Activated T-cell treated with anti-CD3 and anti-CD28 coated beads for 24 hours (primary cell): ENCODE results near the gene FAM156A.
"Not testable (repeated sequence)": the region's sequence is repeated elsewhere in the genome, so short reads cannot be mapped to it uniquely, and the experiment has no call there.

Experiments used
- DNase-seq: peaks from one replicate; pipeline ENCODE4 v3.0.0-alpha.2; 2020; ENCODE audit warnings: low read depth

The FAM156A gene

DNA sequence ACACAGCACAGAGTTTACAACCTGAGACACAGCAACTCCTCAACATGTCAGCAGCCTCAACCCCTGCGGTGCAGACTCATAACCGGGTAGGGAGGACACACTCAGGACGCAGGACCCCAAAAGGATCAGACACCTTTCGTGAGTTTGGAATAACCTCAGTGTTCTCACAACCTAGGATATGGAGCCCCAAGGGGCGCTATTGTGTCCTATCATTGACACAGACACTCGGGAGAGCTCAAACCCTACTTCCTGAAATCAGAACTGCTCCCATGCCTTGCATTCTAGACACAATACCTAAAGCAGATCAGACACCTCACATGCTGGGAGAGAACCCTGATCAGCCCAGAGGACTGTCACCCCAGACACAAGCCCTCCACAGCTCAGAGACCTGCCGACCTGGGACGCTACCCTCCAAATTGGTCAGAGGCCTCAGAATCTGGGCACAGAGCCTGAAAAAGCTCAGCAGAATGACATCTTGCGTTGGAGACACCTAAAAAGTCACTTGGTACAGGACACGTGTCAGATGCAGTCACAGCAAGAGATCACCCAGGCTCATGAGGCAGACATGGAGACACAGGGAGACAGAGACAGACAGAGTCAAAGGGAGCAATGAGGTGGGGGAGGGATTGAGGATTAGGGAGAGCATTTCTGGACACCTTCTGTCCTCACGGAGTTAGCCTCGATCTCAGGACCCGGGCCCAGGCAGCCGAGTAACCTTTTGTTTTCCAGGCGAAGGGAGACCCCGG is 8.8 kb upstream of the FAM156A start:
- DNase-seq, result not testable (repeated sequence)

DNA sequence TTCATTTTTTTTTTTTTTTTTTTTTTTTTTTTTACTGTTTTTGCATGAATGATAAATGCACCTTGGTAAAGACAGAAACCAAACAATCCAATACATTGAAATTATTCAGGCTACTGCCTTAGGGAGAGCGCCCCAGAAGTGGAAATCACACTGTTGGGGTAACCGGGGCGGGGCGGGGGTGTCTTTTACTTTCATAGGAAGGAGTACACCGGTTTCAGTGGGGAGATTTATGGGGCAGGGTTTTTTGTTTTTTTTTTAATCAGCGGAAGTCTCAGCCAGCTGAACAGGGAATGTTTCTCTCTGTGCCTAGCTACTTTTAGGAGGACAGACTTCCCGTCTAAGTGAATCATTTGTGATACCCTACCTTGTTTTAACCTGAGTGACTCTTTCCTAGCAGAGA is 643 bp upstream of the FAM156A start:
- DNase-seq, result not testable (repeated sequence)

DNA sequence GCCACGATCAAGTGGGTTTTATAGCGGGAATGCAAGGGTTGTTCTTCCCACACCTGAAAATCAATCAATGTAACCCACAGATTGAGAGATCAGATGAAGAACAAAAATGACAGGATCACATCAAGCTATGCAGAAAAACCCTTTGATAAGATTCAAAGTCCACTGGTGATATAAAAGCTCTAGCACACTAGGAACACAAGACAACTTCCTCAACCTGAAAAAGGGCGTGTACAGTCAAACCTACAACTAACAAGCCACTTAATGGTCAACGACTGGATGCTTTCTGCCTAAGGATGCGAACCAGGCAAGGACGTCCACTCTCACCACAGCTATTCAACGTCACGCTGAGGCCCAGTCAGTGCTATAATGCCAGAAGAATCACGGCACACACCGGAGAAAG is 8.4 kb downstream of the FAM156A start:
- not testable (repeated sequence) for DNase-seq

DNA sequence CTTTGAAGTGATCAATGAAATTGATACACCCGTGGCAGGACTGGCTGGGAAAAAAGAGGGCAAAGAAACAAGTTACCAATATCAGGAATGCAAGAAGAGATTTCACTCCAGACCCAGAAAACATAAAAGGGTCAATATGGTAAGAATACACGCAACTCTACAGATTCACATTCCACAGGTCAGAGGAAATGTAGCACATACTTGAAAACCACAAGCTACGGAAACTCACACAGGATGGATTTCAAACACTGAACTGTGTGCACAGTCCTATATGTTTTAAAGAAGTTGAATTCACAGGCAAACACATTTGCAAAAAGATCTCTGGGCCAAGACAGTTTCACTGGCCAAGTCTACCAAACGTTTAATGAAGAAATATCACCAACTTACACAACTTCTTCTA is 9.0 kb downstream of the FAM156A start:
- not testable (repeated sequence) for DNase-seq

DNA sequence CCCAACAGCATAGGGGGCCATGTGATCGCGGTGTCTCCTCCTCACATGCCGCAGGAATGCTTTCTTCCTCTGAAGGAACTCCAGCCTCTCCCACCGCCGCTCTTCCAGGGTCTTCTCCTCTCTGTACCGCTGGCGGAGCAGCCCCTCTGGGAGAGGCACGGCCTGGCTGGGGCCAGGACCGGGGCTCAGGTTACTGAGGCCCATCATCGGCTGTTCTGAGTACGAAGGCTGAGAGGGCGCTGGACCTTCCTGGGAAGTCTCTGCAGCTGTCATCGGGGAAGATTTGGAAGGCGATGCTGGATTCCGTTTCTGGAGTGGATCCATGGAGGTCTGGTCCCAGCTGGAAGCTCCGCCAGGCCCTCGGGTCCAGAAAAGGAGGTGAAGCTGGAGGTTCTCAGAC is 10.1 kb downstream of the FAM156A start:
- DNase-seq, result not testable (repeated sequence)

DNA sequence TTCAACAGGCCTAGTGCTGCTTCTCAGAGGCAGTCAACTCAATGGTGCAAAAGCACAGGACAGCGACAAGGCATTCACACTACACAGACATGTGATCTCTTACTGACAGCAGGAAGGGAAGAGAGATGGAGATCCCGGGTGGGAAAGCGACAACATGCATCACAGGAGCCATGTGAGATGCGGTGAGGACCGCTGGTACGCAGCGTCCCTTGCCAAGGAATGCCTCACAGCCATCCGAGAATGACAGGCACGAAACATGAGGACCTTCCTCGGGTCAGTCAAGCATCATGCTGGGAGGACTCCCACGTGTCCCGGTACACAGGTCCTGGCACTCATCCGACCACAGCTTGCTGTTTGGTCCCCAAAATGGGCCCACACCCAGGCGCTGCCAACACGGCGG is 10.8 kb downstream of the FAM156A start:
- not testable (repeated sequence) for DNase-seq

DNA sequence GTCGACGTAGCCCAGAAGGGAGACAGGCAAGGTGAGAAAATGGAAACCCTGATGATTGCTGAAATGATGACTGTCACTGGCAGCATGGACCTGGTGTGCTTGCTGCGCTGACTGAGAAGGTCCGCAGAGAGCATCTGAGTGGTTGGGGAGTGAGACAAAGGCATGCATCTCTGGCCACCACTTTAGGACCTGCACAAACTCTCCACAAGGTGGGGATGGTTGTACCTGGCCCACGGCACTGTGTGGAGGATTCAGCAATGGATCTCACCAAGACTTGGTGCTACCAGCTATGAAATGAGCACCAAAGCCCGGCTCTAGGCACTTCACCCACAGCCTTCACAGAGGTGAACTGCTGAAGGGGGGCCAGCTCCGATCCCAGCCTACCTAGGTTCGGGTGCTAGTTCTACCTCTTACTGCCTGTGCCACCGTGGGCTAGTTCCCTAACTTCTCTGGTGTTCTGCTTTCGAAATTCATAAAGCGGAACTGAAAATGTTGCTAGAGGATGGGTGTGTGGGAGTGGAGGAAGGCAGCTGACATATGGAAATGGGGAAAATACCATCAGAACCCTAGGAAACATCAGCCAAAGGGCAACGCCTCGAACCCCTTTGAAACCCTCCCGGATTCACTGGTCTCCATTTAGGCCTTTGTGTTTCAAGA is 12.4 kb downstream of the FAM156A start:
- DNase-seq, result not testable (repeated sequence)

DNA sequence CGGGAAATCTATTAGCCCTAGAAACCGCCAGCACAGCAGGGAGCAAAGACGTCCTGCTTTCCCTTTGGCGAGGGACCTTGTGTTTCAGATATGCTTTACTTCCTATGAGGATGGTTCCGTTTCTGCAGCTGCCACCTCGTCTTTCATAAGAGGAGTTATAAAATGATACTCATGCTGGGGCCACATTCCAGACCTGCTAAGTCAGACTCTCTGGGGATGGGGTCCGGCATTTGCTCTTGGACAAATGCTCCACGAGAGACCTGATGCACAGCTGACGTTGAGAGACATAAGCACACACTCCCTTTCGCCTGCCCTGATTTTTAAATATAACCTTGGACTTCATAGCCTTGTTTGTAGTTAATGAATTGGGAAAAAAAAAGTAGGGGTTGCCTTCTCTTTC is 16.6 kb downstream of the FAM156A start:
- not testable (repeated sequence) for DNase-seq

DNA sequence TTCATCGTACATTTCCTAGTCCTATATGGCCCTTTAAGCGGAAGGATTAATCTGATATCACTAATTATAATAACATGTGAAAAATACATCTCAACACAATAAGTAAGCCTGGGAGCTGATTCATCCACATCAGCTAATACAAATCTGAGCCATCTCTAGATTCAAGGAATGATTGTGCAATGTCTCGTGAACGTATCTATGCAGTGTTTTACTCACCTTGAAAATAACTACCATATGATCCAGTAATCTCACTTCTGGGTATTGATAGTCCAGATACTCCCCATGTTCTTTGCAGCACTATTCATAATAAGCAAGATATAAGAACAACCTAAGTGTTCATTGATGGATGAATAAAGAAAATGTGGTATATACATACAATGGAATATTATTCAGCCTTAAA is 17.6 kb downstream of the FAM156A start:
- DNase-seq, result not testable (repeated sequence)

DNA sequence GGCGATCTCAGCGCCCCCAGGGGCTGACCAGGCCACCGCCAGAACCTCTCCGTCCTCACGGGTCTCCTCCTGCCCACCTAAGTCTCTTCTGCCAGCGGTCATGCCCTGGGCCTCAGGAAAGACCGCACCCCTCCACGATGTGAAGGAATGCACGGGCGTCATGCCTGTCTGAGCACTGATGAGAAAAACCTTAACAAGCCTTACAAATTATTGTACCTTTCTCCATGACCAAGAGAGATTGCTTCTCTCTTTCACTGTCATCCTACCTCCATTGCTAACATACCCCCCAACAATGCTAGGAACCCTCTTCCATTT is 22.9 kb downstream of the FAM156A start:
- not testable (repeated sequence) for DNase-seq

DNA sequence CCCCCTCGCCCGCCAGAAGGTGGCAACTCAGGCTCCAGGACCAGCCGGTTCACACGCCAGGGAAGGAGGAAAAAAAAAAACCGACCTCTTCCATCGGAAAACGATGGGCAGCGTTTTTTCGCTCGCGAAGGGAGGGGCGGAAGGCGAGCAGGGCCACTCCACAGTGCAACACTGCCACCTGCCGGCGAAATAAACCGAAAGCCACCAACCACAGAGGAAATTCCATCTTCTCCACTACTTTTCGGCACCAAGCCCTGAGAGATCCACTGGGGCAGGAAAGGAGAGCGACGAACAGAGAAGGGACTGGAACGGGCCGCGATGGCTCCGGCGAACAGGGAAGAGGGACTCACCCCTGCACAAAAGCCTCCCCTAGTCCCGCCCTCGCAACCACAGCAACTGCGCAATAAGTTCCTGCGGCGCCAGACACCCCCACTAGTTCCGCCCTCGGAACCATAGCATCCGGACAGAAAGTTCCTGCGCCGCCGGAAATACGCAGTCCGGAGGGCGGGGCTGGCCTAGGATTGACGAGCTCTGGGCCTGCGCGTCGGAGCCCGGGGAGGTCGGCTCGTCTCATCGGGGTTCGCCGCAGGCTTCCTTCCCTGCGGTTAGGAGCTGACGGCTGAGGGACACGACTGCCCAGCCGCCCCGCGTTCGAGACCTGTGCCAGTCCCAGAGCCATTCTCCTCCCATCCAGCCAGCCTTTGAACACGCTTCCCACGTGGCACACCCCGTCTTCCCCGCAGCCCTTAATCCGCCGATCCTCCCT is 23.4 kb downstream of the FAM156A start:
- DNase-seq, result peak; percentile 83

DNA sequence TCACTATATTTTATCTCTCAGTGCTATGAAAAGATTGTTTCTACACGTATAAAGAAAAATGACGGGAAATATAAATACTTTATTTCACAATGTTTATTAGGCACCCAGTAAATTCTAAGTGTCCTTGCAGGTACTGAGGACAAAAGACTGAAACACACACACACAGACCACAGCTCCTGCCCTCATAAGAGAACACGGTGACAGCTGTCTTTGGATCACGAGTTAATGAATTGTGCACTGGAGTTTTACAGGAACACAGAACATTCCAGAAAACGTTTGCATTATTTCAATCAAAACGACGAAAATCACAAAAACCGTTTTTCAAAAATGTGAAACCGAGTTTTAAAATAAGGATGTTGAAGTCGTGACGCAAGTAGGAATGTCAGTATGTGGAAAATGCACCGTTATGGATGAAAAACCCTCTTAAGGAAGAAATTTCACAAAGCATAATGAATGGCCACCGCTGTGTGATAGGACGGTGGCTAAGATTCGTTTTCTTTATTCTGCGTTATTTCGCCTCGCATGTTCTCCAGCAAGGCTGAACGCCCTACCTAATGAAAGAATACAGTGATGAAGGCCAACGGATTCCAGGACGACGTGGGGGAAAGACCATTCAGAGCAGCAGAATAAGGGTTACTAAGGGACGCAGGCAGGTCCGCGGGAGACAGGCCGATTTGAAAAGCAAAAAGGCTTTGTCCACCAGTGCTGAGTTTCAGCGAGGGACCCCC is 24.2 kb downstream of the FAM156A start:
- DNase-seq, result no peak

DNA sequence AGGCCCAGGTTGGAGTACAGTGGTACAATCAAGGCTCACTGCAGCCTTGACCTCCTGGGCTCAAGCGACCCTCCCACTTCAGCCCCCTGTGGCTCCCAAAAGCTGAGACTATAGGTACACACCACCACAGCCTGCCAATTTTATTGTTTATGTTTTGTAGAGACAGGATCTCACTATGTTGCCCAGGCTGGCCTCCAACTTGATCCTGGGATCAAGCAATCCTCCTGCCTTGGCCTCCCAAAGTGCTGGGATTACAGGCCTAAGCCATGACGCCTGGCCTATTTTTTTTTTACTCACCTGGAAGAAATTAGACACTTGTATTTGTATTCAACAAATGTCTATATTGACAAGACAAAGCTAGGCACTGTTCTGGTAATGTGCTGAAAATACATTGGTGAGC is 25.1 kb downstream of the FAM156A start:
- DNase-seq, result no peak

DNA sequence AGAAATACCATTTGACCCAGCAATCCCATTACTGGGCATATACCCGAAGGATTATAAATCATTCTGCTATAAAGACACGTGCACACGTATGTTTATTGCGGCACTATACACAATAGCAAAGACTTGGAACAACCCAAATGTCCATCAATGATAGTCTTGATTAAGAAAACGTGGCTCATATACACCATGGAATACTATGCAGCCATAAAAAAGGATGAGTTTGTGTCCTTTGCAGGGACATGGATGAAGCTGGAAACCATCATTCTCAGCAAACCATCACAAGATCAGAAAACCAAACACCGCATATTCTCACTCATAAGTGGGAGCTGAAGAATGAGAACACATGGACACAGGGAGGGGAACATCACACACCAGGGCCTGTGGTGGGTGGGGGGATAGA is 28.1 kb downstream of the FAM156A start:
- not testable (repeated sequence) for DNase-seq

DNA sequence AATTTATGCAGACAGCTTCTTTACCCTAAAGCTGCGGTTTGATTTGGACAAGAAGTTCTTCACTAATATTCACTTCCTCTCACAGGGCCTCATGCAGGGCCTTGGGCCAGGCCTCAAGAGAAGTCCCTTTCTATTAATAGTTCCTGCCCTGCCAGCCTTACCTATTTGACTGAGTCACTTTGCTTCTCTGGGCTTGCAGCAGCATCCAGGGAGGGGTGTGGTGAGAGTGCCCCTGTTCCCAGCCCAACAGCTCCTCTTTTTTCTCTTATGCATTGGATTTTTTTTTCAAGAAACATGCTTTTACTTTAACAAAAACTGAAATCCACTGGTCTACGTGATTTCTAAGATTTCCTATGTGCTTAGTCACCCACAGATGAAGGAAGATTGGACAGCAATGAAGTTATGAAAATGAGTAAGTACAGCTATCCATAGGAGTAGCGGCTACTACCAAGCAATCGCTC is 34.5 kb downstream of the FAM156A start:
- no peak for DNase-seq

DNA sequence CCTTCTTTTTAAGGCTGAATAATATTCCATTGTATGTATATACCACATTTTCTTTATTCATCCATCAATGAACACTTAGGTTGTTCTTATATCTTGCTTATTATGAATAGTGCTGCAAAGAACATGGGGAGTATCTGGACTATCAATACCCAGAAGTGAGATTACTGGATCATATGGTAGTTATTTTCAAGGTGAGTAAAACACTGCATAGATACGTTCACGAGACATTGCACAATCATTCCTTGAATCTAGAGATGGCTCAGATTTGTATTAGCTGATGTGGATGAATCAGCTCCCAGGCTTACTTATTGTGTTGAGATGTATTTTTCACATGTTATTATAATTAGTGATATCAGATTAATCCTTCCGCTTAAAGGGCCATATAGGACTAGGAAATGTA is 43.6 kb downstream of the FAM156A start:
- DNase-seq, result not testable (repeated sequence)

DNA sequence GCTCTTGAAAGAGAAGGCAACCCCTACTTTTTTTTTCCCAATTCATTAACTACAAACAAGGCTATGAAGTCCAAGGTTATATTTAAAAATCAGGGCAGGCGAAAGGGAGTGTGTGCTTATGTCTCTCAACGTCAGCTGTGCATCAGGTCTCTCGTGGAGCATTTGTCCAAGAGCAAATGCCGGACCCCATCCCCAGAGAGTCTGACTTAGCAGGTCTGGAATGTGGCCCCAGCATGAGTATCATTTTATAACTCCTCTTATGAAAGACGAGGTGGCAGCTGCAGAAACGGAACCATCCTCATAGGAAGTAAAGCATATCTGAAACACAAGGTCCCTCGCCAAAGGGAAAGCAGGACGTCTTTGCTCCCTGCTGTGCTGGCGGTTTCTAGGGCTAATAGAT is 44.6 kb downstream of the FAM156A start:
- not testable (repeated sequence) for DNase-seq

DNA sequence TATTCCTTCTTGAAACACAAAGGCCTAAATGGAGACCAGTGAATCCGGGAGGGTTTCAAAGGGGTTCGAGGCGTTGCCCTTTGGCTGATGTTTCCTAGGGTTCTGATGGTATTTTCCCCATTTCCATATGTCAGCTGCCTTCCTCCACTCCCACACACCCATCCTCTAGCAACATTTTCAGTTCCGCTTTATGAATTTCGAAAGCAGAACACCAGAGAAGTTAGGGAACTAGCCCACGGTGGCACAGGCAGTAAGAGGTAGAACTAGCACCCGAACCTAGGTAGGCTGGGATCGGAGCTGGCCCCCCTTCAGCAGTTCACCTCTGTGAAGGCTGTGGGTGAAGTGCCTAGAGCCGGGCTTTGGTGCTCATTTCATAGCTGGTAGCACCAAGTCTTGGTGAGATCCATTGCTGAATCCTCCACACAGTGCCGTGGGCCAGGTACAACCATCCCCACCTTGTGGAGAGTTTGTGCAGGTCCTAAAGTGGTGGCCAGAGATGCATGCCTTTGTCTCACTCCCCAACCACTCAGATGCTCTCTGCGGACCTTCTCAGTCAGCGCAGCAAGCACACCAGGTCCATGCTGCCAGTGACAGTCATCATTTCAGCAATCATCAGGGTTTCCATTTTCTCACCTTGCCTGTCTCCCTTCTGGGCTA is 48.9 kb downstream of the FAM156A start:
- not testable (repeated sequence) for DNase-seq

DNA sequence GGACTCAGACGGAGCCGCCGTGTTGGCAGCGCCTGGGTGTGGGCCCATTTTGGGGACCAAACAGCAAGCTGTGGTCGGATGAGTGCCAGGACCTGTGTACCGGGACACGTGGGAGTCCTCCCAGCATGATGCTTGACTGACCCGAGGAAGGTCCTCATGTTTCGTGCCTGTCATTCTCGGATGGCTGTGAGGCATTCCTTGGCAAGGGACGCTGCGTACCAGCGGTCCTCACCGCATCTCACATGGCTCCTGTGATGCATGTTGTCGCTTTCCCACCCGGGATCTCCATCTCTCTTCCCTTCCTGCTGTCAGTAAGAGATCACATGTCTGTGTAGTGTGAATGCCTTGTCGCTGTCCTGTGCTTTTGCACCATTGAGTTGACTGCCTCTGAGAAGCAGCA is 50.4 kb downstream of the FAM156A start:
- not testable (repeated sequence) for DNase-seq

DNA sequence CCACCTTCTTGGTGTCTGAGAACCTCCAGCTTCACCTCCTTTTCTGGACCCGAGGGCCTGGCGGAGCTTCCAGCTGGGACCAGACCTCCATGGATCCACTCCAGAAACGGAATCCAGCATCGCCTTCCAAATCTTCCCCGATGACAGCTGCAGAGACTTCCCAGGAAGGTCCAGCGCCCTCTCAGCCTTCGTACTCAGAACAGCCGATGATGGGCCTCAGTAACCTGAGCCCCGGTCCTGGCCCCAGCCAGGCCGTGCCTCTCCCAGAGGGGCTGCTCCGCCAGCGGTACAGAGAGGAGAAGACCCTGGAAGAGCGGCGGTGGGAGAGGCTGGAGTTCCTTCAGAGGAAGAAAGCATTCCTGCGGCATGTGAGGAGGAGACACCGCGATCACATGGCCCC is 51.2 kb downstream of the FAM156A start:
- DNase-seq, result not testable (repeated sequence)

DNA sequence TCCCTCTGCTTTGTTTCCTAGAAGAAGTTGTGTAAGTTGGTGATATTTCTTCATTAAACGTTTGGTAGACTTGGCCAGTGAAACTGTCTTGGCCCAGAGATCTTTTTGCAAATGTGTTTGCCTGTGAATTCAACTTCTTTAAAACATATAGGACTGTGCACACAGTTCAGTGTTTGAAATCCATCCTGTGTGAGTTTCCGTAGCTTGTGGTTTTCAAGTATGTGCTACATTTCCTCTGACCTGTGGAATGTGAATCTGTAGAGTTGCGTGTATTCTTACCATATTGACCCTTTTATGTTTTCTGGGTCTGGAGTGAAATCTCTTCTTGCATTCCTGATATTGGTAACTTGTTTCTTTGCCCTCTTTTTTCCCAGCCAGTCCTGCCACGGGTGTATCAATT is 52.2 kb downstream of the FAM156A start:
- not testable (repeated sequence) for DNase-seq

DNA sequence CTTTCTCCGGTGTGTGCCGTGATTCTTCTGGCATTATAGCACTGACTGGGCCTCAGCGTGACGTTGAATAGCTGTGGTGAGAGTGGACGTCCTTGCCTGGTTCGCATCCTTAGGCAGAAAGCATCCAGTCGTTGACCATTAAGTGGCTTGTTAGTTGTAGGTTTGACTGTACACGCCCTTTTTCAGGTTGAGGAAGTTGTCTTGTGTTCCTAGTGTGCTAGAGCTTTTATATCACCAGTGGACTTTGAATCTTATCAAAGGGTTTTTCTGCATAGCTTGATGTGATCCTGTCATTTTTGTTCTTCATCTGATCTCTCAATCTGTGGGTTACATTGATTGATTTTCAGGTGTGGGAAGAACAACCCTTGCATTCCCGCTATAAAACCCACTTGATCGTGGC is 52.8 kb downstream of the FAM156A start:
- not testable (repeated sequence) for DNase-seq
